Liver (tissue), 3 donors: ENCODE data around the gene ATAD3C.

Source experiments
- ATF3 ChIP-seq: IDR thresholded peaks from 2 replicates; pipeline ENCODE4 v1.6.1; 2016; ENCODE audit warnings: antibody characterized with exemption
- CTCF ChIP-seq: fragments of 150-350 bp; IDR thresholded peaks from 2 replicates; pipeline ENCODE4 v1.5.1; 2017; ENCODE audit warnings: improper control_type of control experiment, low read depth, low read length; ENCODE audit not compliant: missing input control
- EGR1 ChIP-seq, 2 donors: IDR thresholded peaks; 2 replicates each; pipeline ENCODE4 v1.6.1; 2016 to 2018; ENCODE audit warnings: antibody characterized with exemption in 2 of 2, low read depth in 2 of 2
- FOXA1 ChIP-seq: IDR thresholded peaks from 2 replicates; pipeline ENCODE4 v1.6.1; 2016; ENCODE audit warnings: antibody characterized with exemption
- GABPA ChIP-seq, 2 donors: IDR thresholded peaks in 1 of 2; conservative IDR thresholded peaks in 1 of 2; 2 replicates each; pipeline ENCODE4 v1.6.1; 2016; ENCODE audit warnings: antibody characterized with exemption in 2 of 2, mild to moderate bottlenecking in 1 of 2, moderate library complexity in 1 of 2
- HNF4G ChIP-seq: IDR thresholded peaks from 2 replicates; pipeline ENCODE4 v1.6.1; 2016; ENCODE audit warnings: antibody characterized with exemption
- MAX ChIP-seq: IDR thresholded peaks from 2 replicates; pipeline ENCODE4 v1.6.1; 2016; ENCODE audit warnings: antibody characterized with exemption
- RAD21 ChIP-seq, 2 donors: IDR thresholded peaks; 2 replicates each; pipeline ENCODE4 v1.6.1; 2016; ENCODE audit warnings: antibody characterized with exemption in 2 of 2, mild to moderate bottlenecking in 2 of 2
- REST ChIP-seq: IDR thresholded peaks from 2 replicates; pipeline ENCODE4 v1.6.1; 2016; ENCODE audit warnings: antibody characterized with exemption, mild to moderate bottlenecking
- SP1 ChIP-seq: IDR thresholded peaks from 2 replicates; pipeline ENCODE4 v1.6.1; 2018; ENCODE audit warnings: antibody characterized with exemption, mild to moderate bottlenecking
- TAF1 ChIP-seq: conservative IDR thresholded peaks from 2 replicates; pipeline ENCODE4 v1.6.1; 2016; ENCODE audit warnings: antibody characterized with exemption, mild to moderate bottlenecking
- YY1 ChIP-seq: IDR thresholded peaks from 2 replicates; pipeline ENCODE4 v1.6.1; 2016; ENCODE audit warnings: antibody characterized with exemption, mild to moderate bottlenecking
- ZBTB33 ChIP-seq: IDR thresholded peaks from 2 replicates; pipeline ENCODE4 v1.6.1; 2016; ENCODE audit warnings: antibody characterized with exemption
- donor health status: healthy.
- donor health status: healthy.

DNA sequence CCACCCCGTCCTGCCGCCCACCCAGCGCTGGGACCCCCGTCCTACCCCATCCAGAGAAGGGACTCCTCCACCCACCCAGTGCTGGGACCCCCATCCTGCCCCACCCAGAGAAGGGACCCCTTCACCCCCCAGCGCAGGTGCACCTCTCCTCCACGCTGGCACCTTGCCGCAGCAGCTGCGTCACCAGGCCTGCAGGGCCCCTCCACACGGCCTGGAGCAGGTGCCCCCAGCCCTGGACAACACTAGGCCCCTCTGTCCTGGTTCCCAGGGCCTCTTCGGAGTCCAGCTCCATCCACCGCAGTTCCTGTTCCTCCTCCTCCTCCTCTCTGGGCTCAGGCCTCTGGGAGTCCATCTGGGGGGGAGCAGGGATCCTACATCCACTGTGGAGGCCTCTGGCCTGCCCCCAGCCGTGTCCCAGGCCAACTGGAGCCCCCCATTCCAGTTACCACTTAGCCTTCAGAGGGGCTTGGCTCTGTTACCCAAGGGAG lies 28.8 kb upstream of the ATAD3C start:
- TF ChIP-seq CTCF (no peak), TAF1 (no peak), REST (no peak), SP1 (no peak), HNF4G (no peak), YY1 (no peak), RAD21 (IDR thresholded peaks at IDR 0.05) (no peak), ZBTB33 (no peak), GABPA (IDR thresholded peaks at IDR 0.05 in 1 of 2, conservative IDR thresholded peaks at IDR 0.05 in 1 of 2) (no peak), MAX (no peak), EGR1 (IDR thresholded peaks at IDR 0.05; ENCODE audit: low read depth in 2 of 2) (no peak), FOXA1 (no peak), ATF3 (no peak)
